IgD-negative memory B cell (primary cell): ENCODE results near the gene KLF16. TPM values are rescaled to one million over a fixed set of nuclear protein-coding genes. Genes with fewer than 3 reads are reported as not detected.

Source experiments
- H3K27ac Mint-ChIP-seq, 3 donors: one replicate each; pipeline ENCODE4 v1.8.0; 2020 to 2022; ENCODE audit warnings: mild to moderate bottlenecking in 3 of 3, mixed read lengths in 3 of 3, moderate library complexity in 1 of 3
- H3K27me3 Mint-ChIP-seq: one replicate; pipeline ENCODE4 v1.8.0; 2021; ENCODE audit warnings: mixed read lengths
- H3K36me3 Mint-ChIP-seq: one replicate; pipeline ENCODE4 v1.8.0; 2020; ENCODE audit warnings: mild to moderate bottlenecking, mixed read lengths
- H3K4me1 Mint-ChIP-seq, 3 donors: one replicate each; pipeline ENCODE4 v1.8.0; 2020 to 2022; ENCODE audit warnings: mixed read lengths in 3 of 3, mild to moderate bottlenecking in 1 of 3
- H3K4me3 Mint-ChIP-seq, 4 donors: one replicate each; pipeline ENCODE4 v1.8.0; 2020 to 2022; ENCODE audit warnings: mild to moderate bottlenecking in 4 of 4, mixed read lengths in 4 of 4, moderate library complexity in 3 of 4
- H3K9me3 Mint-ChIP-seq, 3 donors: one replicate each; pipeline ENCODE4 v1.8.0; 2020 to 2021; ENCODE audit warnings: mixed read lengths in 3 of 3, mild to moderate bottlenecking in 1 of 3
- polyA plus RNA-seq: library from polyadenylated mRNA; unstranded; fragments of 300-500 nt; fragmentation: Illumina TruSeq; gene quantifications from one replicate; pipeline ENCODE4 v1.2.3, GENCODE V29; 2021

KLF16 gene
- polyA plus RNA-seq, 1 donor from 2014 or later, result 1.8 TPM

DNA sequence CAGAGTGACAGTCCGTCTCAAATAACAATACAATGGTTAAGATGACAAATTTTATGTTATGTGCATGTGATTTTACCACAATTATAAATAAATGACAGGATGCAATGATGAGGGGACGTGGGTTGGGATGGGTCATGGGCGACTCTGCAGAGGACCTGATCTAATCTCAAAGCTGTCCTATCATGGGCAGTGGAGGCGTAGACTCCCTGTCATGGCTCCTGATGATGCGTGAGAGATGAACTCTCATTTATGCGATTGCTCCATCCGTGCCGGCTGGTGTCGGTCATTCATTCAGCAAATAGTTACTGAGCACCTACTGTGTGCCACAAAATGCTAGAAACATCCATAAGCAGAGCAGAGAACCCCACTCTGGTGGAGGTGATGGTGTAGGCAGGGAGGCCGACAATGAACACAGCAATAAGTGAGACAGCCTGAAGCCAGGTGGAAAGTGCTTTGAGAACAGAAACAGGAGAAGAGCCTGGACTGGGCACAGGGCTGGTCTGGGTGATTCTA is 13.4 kb downstream of the KLF16 start:
- Mint-ChIP-seq H3K27me3 (no peaks in the 10 kb centered on the region), H3K4me3 (peak overlapping the region in 3 of 4 donors; percentile 15 to 73 (median 59)), H3K27ac (peak overlapping the region; percentile 19 to 88 (median 87)), H3K36me3 (peaks cover 2% of the 10 kb centered on the region), H3K4me1 (peaks cover 24 to 31% (median 24%) of the 10 kb centered on the region in 3 donors), H3K9me3 (no peaks in the 10 kb centered on the region)

DNA sequence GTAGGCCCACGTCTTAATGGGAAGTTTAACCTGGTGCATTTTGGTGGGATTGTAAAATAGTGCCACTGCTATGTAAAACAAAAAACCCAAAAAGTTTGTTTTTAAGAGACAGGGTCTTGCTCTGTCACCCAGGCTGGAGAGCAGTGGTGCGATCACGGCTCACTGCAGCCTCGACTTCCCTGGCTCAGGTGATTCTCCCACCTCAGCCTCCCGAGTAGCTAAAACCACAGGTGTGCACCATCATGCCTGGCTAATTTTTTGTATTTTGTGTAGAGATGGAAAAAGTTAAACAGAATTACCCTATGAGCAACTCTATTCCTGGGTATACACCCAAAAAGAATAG is 14.3 kb downstream of the KLF16 start:
- Mint-ChIP-seq H3K4me3 (peak overlapping the region in 3 of 4 donors; percentile 72 to 90 (median 73)), H3K4me1 (peaks cover 24 to 31% (median 25%) of the 10 kb centered on the region in 3 donors), H3K9me3 (no peaks in the 10 kb centered on the region), H3K27ac (peak overlapping the region; percentile 87 to 93 (median 88)), H3K36me3 (peaks cover 2% of the 10 kb centered on the region), H3K27me3 (no peaks in the 10 kb centered on the region)

DNA sequence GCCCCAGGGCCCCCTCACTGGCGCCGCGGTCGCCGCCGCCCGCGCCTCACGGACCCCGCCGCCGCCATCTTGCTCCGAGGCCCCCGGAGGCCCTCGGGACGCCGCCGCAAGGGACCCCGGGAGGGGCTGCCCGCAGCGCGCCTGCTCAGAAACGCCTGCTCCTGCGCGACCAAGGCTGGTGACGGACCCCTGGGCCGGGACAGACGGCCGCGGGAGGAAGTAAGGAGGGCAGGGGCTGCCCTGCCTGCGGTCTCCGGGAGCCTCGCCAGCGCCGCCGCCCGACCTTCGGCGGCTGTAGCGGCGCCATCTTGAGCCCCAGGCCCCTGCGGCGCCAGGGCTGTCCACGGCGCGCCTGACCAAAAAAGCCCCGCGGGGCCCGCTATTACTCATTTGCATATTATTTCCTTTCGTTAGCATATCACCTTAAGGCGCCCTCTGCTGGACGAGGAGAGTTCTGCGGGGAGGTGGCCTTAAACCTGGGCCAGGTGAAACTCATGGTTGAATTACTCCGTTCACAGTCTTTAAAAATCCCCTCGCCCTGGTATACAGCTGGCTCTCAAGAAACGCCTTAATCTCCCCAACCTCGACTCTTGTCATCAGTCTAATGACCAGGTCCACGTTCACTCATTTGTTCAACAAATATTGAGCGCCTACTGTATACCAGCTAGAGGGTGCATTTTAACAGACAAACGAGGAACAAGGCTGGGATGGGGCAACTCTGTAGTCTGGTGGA is 14.8 kb downstream of the KLF16 start, which contains the start of gene REXO1:
TSS of gene REXO1 (minus strand) at position 85 of the 733 bp plus-strand sequence. CDS start 125 bp downstream, outside the sequence.
- peak within 1 kb of the TSS; percentile 93 to 98 (median 95) for H3K27ac Mint-ChIP-seq

DNA sequence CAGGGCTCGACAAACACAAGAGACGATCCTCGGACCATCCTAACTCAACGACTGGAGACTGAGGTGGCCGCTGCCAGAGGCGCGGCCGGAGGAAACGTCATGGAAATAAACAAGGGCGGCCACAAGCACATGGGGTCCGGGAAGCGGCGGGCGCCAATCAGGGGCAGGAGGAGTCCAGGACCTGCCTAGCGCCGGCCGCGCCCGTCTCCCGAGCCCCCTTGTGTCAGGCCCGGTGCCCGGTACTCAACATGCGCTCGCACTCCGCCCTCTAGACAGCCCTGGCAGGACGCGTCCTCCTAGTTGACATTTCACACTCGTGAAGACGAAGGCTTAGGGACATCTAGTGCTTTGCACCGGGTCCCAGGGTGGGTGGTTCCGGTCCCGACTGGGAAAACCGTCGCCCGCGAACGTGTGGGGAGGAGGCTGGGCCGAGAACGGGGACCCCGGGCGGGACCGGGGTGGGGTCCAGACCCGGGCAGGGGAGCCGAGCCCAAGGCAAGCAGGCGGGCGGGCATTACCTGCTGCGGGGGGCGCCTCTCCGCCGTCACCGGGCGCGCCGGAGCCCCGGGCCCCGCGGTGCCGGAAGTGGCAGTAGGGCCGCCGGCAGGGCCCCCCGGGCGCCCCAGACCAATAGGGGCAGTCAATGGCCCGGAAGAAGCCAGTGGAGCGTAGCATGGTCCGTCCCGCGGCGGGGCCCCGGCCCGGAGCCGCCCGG is 15.5 kb downstream of the KLF16 start:
- Mint-ChIP-seq H3K4me3 (peak overlapping the region; percentile 83 to 94 (median 92)), H3K9me3 (no peaks in the 10 kb centered on the region), H3K27me3 (no peaks in the 10 kb centered on the region), H3K4me1 (peaks cover 20 to 26% (median 21%) of the 10 kb centered on the region in 3 donors), H3K36me3 (no peaks in the 10 kb centered on the region), H3K27ac (peak overlapping the region; percentile 90 to 98 (median 95))

More for the DNA sequence above, 14.8 kb downstream of the KLF16 start, which contains the start of gene REXO1:
- Mint-ChIP-seq H3K36me3 (peaks cover 2% of the 10 kb centered on the region), H3K27me3 (no peaks in the 10 kb centered on the region), H3K4me1 (peaks cover 25 to 30% (median 25%) of the 10 kb centered on the region in 3 donors), H3K4me3 (peak within 1 kb of the TSS; percentile 83 to 94 (median 92)), H3K9me3 (no peaks in the 10 kb centered on the region)

DNA sequence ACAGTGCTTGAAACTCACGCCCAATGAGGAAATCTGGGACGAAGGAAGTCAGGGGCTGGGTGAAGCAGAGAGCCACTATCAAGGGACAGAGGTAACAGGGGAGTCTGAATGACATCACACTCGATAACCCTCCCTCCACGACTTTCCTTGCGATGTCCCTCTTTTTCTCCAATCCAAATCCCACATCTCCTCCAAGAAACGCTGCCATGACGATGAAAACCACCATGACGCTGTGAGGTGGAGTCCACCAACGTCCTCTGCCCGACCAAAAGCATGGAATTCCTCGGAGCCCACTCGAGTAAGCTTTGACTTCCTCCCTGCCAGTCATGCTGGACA is 16.1 kb downstream of the KLF16 start:
- H3K9me3 Mint-ChIP-seq, result no peaks in the 10 kb centered on the region

DNA sequence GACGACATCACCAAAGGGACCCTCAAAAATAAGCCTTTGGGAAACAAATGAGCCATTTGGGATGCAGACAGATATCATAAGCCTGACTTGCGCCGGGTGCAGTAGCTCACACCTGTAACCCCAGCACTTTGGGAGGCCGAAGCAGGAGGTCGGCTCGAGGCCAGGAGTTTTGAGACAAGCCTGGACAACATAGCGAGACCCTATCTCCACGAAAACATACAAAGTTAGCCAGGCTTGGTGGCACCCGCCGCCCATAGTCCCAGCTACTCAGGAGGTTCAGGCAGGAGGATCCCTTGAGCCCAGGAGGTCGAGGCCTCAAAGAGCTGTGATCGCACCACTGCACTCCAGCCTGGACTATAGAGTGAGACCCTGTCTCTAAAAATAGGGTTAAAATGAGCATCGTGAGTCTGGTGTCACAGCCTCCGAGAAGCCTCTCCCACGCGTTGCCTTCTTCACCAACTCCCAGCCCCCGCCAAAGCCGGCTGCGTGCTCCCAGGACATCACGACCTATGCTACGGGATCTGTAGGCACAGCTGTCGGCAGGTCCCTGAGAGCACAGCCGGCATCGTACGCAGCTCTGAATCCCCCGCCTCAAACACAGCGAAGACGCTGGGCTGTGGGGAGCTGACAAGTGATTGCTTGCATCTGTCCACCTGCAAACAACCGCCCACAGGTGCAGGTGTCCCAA is 16.7 kb downstream of the KLF16 start:
- Mint-ChIP-seq H3K27ac (peak overlapping the region; percentile 53 to 95 (median 74)), H3K27me3 (no peaks in the 10 kb centered on the region), H3K9me3 (no peaks in the 10 kb centered on the region), H3K36me3 (no peaks in the 10 kb centered on the region), H3K4me1 (peaks cover 22 to 27% (median 26%) of the 10 kb centered on the region in 3 donors), H3K4me3 (peak overlapping the region; percentile 83 to 94 (median 92))

More for the DNA sequence above, 16.1 kb downstream of the KLF16 start:
- peaks cover 20 to 26% (median 23%) of the 10 kb centered on the region in 3 donors for H3K4me1 Mint-ChIP-seq
- H3K27me3 Mint-ChIP-seq, result no peaks in the 10 kb centered on the region
- H3K36me3 Mint-ChIP-seq, result no peaks in the 10 kb centered on the region
- H3K27ac Mint-ChIP-seq, result peak overlapping the region; percentile 90 to 98 (median 95)
- H3K4me3 Mint-ChIP-seq, result peak overlapping the region; percentile 83 to 94 (median 92)

DNA sequence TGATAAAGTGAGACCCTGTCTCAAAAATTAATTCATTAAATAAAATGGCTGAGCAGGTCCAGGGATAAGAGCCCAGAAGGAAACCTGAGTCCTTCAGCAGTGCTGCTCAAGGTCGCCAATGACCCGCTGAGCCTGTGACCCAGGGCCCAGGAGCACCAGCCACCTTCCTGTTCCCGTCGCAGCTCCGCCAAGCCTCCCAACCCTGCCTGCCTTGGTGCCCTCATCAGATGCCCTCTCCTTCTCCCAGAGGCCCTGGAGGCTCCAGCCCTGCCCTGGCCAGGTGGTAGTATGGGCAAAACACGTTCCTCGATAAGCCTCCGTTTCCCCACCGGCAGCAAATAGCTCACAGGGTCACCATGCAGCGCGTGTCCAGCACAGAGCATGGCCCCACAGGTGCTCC is 17.7 kb downstream of the KLF16 start:
- Mint-ChIP-seq H3K9me3 (no peaks in the 10 kb centered on the region), H3K36me3 (no peaks in the 10 kb centered on the region), H3K27ac (peak overlapping the region in 1 of 3 donors; percentile 95), H3K27me3 (no peaks in the 10 kb centered on the region), H3K4me3 (peak overlapping the region in 2 of 4 donors; percentile 79 to 94), H3K4me1 (peaks cover 20 to 35% (median 26%) of the 10 kb centered on the region in 3 donors)

DNA sequence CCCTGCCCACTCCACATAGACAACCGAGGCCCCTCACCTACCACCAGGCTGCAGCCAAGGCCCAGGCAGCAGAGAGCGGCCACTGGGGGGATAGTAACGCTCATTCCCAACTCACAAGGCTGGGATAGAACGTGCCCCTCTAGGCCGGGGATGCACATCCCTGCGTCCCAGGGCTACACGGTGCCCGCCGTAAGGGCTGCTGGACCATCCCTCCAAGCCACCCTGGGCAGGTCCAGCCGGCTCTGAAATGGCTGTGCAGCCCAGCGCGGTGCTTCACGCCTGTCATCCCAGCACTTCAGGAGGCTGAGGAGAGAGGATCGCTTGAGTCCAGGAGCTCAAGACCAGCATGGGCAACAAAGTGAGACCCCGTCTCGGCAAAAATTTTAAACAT is 18.3 kb downstream of the KLF16 start:
- peak overlapping the region in 1 of 4 donors; percentile 17 for H3K4me3 Mint-ChIP-seq
- peak overlapping the region in 2 of 3 donors; percentile 23 to 95 for H3K27ac Mint-ChIP-seq
- H3K36me3 Mint-ChIP-seq, result no peaks in the 10 kb centered on the region
- H3K9me3 Mint-ChIP-seq, result no peaks in the 10 kb centered on the region
- H3K27me3 Mint-ChIP-seq, result no peaks in the 10 kb centered on the region
- peaks cover 24 to 38% (median 24%) of the 10 kb centered on the region in 3 donors for H3K4me1 Mint-ChIP-seq

DNA sequence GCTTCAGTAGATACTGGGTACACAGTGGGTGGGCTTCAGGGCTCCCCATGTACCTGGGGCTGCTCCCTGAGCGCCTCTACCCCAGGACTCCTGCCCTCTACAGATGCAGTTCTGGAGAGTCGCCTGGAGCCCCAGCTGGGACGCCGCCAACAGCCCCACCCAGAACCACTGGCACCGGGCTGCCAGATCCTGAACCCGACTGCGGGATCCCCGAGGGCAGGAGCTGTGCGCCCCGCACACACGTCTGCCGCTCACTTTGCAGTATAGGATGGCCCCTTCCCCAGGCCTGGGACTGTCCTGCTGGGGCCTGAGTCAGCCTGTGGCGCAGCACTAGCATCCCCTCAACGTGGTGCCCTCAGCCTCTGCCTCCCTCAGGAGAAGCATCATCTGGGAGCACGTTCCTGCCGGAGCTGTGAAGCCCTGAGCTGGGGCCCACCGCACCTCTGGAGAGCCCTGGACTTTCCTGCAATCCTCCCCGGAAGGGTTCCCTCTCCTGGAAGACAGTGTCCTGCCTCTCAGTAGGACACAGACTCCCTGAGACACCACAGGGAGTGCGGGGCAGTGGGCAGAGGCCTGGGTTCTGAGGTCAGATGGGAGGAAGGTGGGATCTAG is 18.8 kb downstream of the KLF16 start:
- H3K27ac Mint-ChIP-seq, result peak overlapping the region in 2 of 3 donors; percentile 23 to 56
- peak overlapping the region in 2 of 4 donors; percentile 17 to 72 for H3K4me3 Mint-ChIP-seq
- H3K4me1 Mint-ChIP-seq, result peaks cover 20 to 40% (median 23%) of the 10 kb centered on the region in 3 donors
- no peaks in the 10 kb centered on the region for H3K36me3 Mint-ChIP-seq
- H3K27me3 Mint-ChIP-seq, result no peaks in the 10 kb centered on the region
- H3K9me3 Mint-ChIP-seq, result no peaks in the 10 kb centered on the region

DNA sequence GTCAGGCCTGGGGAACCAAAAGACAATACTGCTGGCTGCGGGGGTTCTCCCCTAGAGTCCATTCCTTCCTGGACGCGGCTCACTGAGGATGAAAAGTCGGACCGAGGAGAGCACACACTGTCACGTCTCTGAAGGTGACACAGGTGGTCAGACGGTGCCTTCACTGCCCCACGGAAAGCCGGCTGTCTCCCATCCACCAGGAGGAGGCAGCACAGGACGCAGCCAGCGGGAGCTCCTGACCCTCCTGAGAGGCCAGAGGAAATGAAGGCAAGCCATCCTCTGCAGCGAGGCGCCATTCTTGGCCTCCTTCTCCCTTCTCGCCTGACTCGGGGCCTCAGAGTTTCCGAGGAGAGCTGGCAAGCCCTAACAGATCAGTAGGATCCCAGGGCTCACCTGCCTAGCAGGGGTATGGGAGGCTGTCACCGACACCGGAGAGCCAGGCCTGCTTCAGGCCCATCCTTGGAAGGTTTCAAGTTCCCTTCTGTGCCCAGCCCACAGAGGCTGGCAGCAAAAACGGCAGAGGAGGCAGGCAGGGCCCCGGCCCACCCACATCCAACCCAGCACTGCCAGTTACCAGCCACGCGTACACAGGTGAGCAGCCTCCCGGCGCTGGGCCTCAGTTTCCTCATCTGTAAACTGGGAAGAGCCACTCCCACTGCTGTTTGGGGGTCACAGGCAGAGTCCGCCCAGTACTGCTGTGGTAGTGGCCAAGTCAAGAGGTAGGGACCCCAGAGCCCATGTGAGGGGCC is 19.6 kb downstream of the KLF16 start:
- Mint-ChIP-seq H3K36me3 (no peaks in the 10 kb centered on the region), H3K27ac (peak overlapping the region in 1 of 3 donors; percentile 56), H3K4me3 (peak overlapping the region in 2 of 4 donors; percentile 53 to 72), H3K27me3 (no peaks in the 10 kb centered on the region), H3K4me1 (peaks cover 17 to 41% (median 25%) of the 10 kb centered on the region in 3 donors), H3K9me3 (no peaks in the 10 kb centered on the region)

DNA sequence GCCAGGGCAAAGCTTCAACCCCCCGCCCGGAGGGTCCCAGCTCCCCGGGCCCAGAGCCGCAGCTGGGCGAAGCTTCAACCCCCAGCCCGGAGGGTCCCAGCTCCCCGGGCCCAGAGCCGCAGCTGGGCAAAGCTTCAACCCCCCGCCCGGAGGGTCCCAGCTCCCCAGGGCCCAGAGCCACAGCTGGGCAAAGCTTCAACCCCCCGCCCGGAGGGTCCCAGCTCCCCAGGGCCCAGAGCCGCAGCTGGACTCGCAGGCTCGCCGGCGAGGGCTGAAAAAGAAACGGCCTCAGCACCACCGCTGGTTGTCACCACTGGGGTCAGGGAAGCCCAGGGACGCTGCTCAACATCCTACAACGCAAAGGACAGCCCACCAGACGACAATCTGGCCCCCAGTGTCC is 20.3 kb downstream of the KLF16 start:
- Mint-ChIP-seq H3K27me3 (no peaks in the 10 kb centered on the region), H3K4me3 (peak overlapping the region in 1 of 4 donors; percentile 53), H3K36me3 (no peaks in the 10 kb centered on the region), H3K27ac (no peak overlapping the region), H3K4me1 (peaks cover 15 to 39% (median 25%) of the 10 kb centered on the region in 3 donors), H3K9me3 (no peaks in the 10 kb centered on the region)

DNA sequence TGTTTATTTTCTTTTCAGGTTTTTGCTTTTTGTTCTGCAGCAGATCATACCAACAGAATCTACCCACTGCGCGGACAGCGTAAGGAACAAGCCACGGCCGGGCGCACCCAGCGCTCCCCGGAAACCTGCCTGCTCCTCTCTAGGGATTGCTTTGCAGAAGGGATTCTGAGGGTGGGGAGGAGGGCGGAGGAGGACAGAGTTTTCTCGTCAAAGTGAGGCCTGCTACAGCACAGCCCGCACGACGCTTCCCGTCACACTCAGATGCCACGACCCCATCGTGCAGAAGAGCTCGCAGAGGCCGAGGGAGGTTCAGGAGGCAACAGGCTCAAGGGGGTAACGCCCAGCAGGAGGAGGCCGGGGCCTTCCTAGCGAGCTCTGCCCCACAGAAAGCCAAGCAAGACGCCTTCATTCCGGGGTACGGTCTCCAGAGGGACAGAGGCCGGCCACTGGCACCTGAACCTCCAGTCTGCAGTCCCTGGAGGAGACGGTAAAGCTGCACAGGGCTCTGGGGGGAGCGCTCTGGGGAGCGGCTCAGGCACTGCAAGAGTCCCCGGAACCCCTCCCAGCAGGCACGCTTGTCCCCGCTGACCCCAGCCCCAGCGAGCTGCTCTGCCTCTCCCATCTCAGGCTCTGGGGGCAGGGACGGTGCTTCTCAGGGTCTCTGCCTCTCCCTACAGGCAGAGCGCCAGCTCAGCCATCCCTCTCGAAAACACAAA is 22.0 kb downstream of the KLF16 start:
- peaks cover 9 to 32% (median 23%) of the 10 kb centered on the region in 3 donors for H3K4me1 Mint-ChIP-seq
- H3K27ac Mint-ChIP-seq, result peak overlapping the region in 2 of 3 donors; percentile 48 to 76
- H3K36me3 Mint-ChIP-seq, result no peaks in the 10 kb centered on the region
- H3K4me3 Mint-ChIP-seq, result peak overlapping the region in 2 of 4 donors; percentile 39 to 71
- H3K9me3 Mint-ChIP-seq, result no peaks in the 10 kb centered on the region
- H3K27me3 Mint-ChIP-seq, result no peaks in the 10 kb centered on the region

DNA sequence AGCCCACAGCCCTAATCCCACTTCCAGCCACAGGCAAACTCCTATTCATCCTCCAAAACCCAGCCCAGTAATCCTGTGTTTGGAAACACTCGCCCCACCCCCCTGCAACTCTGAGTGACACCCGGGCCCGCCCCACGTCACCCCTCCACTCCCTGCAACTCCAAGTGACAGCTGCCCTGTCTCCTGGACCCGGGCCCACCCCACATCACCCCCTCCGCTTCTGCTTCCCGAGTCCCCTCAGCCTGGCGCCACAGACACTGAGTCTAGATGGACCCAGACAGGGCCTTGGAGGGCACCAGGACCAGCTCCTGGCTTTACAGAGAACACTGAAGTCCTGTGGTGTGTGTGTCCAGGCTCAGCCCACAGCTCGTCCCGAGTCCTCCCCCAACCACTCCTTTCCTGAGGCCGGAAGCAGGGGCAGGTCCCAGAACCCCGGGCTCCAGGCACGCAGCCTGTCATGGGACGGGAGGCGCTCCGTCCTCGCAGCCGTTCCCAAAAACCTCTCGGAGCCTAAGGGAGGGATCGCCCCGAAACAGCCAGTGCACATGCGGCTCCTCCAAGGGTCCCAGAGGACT is 22.8 kb downstream of the KLF16 start:
- peak overlapping the region in 2 of 3 donors; percentile 73 to 77 for H3K27ac Mint-ChIP-seq
- no peaks in the 10 kb centered on the region for H3K9me3 Mint-ChIP-seq
- peaks cover 4 to 27% (median 17%) of the 10 kb centered on the region in 3 donors for H3K4me1 Mint-ChIP-seq
- H3K4me3 Mint-ChIP-seq, result peak overlapping the region in 1 of 4 donors; percentile 71
- no peaks in the 10 kb centered on the region for H3K36me3 Mint-ChIP-seq
- H3K27me3 Mint-ChIP-seq, result no peaks in the 10 kb centered on the region
